Activated naive CD4-positive, alpha-beta T cell (primary cell): ENCODE data around the gene PCSK9.

ENCODE experiments used
- DNase-seq, 4 experiments: peaks; one replicate each; lab custom pipeline; 2025; lab: John Stamatoyannopoulos, UW

Gene PCSK9

DNA sequence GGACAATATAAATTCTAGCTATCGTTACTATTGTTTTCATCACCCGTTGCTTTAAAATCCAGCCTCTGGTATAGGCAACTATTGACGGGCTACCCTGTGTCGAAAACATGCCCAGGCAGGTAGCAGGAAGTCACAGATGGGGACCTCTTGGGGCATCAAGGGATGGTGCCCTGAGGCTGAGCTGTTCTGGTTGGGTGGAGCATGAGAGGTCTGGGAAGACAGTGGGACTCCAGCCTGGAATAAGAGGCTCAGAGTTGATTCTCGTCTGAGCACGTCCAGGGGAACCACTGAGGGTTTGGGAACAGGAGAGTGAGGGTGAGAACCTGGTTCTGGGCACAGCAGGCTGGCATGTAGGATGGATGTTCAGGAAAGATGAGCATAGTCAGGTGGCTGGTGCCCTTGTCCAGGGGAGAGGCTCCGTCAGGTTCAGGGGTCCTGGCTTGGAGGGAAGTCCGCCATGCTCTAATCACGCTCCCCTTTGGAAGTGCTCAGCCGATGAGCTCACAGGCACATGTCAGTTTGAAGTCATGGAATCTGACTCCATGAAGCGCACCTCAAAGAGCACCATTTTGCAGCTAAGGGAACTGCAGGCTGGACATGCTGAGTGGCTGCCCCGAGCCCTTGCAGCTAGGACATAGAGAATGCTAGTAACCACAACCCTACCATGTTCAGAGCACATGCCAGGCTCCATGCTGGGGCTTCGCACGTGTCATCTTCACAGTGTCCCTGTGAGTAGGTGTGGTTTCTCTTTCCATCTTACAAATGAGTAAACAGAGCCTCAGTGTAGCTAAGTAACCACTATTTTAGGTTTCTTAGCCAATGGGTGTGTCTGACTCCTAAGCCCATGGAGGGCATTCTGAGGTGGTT lies 21.0 kb downstream of the PCSK9 start:
- DNase-seq, result no peak

- no peak for DNase-seq
Observed at GRCh38 chr1:55061000-55061705, 21.8 kb downstream of the PCSK9 start.

DNA sequence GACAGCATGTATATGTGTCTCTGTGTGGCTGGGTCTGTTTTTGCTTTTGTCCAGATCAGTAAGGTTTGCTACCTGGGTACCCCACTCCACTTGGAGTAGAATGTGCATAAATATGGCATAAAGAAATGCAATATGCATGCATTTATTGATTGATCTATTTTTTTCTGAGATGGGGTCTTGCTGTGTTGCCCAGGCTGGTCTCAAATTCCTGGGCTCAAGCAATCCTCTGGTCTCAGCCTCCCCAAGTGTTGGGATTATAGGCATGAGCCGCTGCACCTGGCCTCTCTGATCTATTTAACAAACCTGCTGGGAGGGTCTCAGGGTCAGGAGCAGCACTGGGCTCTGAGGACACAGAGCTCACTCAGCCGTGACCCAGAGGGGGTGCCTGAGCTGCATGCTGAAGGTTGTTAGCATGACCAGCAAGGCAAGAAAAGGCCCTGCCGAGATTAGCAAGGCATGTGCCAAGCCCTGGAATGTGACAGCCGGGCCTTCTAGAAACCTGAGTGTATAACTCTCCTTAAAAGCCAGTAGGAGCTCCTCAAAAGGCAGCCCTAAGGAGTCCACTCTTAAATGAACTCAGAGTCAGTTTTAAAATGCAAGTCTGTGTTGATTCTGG lies 22.5 kb downstream of the PCSK9 start:
- DNase-seq, result no peak

DNA sequence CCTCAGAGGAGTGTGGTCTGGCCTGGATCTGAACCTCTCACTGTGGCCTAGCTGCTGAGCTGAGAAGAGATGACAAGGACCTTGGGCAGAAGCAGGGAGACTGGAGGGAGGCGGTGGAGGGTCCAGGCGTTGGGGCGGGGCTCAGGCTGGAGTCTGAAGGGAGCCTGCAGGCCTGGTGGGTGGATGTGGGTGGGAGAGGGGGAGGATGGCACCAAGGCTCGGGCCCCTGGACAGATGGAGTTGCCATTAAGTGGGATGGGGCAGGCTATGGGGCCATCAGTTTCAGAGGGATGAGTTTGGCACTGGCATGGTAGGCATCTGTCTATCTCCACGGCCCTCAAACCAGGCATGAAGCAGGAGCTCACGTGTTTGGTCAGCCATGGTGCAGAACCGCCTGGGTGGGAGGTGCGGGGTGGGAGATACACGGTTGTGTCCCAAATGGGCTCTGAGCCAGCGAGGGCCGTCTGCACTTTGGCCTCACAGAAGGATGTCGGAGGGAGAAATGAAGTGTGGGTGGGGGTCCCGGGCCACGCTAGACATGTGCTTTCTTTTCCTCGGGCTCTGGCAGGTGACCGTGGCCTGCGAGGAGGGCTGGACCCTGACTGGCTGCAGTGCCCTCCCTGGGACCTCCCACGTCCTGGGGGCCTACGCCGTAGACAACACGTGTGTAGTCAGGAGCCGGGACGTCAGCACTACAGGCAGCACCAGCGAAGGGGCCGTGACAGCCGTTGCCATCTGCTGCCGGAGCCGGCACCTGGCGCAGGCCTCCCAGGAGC lies 23.6 kb downstream of the PCSK9 start:
- no peak for DNase-seq

GRCh38 chr1:55063577-55063942 lies 24.2 kb downstream of the PCSK9 start:
- DNase-seq, result no peak

DNA sequence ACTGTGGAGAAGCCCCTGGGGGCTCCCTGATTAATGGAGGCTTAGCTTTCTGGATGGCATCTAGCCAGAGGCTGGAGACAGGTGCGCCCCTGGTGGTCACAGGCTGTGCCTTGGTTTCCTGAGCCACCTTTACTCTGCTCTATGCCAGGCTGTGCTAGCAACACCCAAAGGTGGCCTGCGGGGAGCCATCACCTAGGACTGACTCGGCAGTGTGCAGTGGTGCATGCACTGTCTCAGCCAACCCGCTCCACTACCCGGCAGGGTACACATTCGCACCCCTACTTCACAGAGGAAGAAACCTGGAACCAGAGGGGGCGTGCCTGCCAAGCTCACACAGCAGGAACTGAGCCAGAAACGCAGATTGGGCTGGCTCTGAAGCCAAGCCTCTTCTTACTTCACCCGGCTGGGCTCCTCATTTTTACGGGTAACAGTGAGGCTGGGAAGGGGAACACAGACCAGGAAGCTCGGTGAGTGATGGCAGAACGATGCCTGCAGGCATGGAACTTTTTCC lies 24.8 kb downstream of the PCSK9 start:
- DNase-seq, result no peak

DNA sequence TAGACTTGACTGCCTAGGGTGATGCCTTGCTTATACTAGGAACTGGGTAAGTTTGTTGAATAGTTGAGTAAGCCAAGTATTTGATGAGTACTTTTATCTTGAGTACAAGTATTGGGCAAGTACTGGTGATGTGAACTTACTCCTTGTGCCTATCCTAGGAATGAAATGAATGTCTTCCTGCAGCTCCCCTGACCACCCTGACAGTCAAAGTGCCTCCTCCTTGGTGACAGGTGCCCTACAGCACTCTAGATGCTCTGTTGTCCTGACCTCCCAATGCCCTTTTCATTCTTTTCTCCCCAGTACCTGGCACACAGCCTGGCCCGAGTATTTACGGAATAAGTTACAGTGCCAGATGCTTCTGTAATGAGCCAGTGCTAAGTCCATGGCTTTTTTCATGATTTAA lies 25.5 kb downstream of the PCSK9 start:
- DNase-seq, result no peak

- DNase-seq, result no peak
Observed at GRCh38 chr1:55065648-55066047, 26.3 kb downstream of the PCSK9 start.

GRCh38 chr1:55067022-55067778 lies 27.9 kb downstream of the PCSK9 start:
- no peak for DNase-seq

GRCh38 chr1:55067914-55068313 lies 28.6 kb downstream of the PCSK9 start:
- DNase-seq, result no peak

DNA sequence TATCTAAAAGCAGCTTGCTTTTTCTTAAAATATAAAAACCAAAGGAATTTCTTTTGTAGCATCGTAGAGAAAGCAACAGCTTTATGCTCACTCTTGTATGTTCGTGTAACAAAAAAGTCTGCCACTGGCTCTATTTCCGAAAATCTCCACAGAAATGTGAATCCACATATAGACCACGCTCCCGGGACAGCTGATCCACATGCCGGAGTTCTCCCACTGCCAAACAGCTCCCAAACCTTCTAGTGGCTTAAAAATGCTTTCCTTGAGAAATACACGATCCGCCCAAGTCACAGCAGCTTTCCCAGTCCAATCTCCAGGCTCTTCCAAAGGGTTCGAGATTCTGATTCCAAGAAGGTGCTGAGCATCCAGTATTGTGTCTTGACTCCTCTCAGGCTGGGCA lies 29.3 kb downstream of the PCSK9 start:
- no peak for DNase-seq

DNA sequence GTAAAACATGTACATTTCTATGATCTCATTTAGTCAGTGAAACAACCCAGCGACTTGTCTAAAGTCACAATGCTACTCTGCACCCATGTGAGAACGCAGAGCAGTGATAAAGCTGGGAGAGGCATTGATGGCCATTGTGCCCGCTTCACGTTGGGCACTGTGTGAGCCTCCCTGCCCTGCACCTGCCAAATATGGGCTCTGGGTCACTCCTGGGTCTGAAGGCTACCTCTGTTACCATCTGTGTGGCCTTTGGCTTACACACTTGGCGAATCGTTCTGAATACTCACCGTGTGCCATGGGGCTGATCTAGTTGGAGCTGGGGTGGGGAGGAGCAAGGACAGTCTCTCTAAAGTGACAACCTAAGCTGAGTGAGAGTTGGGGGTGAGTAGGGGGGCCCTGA lies 29.9 kb downstream of the PCSK9 start:
- DNase-seq, result no peak

GRCh38 chr1:55070293-55071164 lies 31.2 kb downstream of the PCSK9 start:
- no peak for DNase-seq

DNA sequence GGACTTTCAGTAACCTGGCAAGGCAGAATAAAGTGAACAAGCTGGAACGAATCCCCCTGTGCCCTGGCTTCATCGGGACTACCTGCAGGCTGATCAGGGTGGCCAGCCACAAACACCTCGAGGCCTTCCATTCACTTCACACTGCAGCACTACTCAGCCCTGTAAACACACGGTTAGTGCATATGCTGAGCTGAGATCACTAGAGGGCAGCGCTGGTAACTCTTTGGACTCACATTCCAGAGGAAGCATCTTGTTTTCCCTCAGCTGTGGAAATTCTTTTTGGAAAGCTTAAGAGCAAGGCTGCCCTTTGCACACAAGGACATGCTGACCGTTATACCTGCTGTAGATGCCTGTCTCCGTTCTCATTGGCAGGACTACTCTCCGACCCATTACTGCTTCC lies 32.1 kb downstream of the PCSK9 start:
- no peak for DNase-seq

DNA sequence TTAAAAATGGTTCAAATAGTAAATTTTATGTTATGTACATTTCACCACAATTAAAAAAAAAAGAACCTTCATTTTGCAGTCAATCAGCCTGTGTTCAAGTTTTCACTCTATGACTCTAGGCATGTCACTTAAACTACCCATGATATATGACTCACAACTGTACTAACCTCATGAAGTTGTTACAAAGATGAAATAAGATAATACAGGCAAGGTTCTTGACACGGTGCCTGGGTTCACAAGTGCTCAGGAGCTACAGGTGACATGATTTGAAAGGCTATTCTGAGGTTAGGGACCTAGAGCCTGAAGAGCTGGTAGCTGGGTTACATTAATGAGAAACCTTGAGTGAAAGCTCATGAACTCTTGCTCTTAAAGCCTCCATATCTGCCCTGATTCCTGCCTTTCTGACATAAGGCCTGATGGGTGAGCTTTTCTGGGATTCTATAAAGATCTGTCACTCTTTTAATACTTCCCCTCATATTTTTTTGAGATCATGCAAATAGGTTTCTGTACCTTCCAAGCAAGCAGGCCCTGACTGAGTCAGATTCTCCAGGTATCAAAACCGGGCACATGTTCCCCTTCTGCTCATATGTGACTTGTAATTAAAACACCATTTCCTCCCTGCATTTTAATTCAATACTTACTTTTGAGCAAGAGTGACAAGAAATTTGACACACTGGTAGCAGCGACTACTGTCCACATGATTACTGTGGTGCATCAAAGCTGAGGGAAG lies 34.0 kb downstream of the PCSK9 start:
- no peak for DNase-seq

DNA sequence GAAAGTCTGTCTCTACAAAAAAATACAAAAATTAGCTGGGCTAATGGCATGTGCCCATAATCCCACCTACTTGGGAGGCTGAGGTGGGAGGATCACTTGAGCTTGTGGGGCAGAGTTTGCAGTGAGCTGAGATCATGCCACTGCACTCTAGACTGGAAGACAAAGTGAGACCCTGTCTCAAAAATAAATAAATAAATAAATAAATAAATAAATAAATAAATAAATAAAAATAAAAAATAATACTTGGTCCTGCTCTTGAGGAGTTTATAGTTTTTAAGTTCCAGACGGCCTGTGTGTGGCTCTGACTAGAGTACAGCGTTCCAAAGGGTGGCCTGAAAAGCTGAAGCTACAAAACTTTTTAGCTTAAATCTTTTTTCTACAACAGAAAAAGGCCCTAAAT lies 35.1 kb downstream of the PCSK9 start:
- DNase-seq, result no peak

DNA sequence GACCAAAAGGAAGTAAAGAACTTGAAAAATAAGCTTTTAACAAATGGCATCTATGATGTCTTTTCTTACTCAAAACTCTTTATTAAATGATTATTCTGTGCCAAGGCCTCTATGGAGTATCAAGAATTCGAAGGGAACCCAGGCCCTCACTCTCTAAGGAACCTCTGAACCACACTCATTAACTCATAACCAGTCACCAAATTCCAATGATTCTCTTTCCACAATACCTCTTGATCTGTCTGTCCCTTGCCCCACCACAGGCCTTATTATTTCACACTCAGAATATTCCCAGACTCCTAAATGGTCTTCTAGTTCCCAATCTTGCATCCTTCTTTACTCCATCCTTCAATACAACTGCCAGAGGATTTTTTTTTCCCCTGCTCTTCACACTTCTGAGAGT lies 37.0 kb downstream of the PCSK9 start:
- DNase-seq, result no peak

GRCh38 chr1:55078470-55078869 lies 39.1 kb downstream of the PCSK9 start:
- no peak for DNase-seq

GRCh38 chr1:55079651-55080050 lies 40.3 kb downstream of the PCSK9 start:
- DNase-seq, result no peak
